GM21447 (cell line): Measurements from ENCODE around the gene ARR3.
"Not testable (repeated sequence)": the region's sequence is repeated elsewhere in the genome, so short reads cannot be mapped to it uniquely, and the experiment has no call there.

Experiments
- ATAC-seq: cut with Tn5 transposase; IDR thresholded peaks from one replicate; pipeline ENCODE4 v1.9.1; 2021; ENCODE audit not compliant: unreplicated experiment

Gene ARR3

DNA sequence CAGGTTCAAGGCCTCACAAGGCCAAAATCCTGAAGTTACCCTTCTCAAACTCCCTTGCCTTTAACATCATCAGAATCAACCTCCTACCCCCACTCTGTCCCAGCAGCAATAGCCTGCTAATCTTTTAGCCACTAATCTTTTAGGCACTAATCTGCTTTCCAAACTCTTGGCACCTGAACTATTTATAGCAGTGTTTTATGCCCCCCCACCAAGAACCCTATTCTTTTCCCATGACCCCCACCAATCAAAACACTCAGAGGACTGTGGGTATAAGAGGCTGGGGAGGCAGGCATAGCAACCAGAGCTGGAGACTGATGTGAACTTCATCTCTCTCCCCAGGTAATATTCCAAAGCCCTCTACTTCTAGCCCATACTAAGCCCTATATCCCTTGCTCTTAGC is at the start of gene ARR3:
Gene ARR3, plus strand, starts transcription at position 301 of the 400 bp plus-strand sequence. CDS start 1,052 bp downstream, outside the sequence.
- ATAC-seq, result no peak

DNA sequence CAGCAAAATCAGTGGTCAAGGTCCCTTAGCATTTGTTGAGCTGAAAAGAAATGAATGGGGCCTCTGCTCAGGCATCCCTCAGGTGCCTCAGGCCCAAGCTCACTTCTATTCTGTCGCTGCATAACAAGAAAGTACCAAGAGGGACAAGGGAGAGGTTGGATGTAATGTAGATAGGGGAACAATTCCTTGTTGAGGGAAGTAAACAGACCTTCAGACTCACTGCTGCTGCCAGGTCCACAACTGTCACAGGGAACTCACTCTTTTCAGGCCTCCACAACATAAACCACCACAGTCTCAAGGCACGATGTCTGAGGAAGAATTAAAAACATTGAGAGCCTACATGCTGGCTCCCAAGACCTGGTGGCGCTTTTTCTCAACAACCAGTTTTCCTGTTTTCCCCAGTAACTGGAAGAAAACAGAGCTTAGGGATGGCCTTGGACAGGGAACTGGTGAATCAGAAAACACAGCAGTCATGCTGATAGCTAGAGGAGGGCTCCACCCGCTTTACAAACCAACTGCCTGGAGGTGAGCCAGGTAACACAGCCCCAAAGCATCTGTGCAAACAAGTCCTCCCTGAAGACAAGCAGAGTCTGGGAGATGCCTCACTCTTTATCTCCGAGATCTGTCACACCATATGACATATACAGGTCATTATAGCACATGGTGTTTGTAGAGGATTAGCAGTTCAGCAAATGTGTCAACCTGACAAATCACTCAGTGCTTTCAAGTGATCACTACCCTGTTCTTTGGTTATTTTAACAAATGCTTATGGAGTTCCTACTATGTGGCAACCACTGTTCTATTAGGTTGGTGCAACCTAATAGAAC is 48.0 kb upstream of the ARR3 start:
- ATAC-seq, result no peak

DNA sequence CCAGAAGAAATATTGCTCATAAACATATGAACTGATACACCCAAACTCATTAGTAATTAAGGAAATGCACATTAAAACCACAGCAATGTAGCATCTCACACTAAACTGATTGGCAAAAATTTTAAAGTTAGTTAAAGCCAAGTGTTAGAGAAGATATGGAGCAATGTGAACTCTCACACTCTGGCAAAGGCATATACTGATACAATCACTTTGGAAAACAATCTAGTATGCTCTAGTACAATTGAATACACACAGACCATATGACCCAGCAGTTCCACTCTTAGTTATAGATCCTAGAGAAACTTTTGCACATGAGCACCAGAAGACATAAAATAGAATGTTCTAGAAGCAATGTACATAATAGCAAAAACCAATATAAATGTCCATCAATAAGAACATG is 42.1 kb upstream of the ARR3 start:
- no peak for ATAC-seq

DNA sequence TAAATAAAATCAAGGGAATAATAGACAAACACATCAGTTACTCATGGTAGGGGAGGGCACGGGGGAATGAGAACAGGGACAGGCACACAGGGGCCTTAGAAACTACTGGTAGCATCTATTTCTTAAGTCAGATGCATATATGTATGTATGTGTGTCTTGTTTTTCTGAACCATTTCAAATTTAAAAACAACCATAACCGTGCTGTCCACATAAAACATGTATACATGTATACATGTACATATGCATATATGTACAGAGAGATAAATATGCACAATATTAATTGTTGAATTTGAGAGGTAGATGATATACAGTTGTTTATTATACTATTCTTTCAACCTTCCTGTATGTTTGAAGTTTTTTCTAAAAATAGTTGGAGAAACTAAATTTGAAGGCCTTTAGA is 41.4 kb upstream of the ARR3 start:
- ATAC-seq, result no peak

DNA sequence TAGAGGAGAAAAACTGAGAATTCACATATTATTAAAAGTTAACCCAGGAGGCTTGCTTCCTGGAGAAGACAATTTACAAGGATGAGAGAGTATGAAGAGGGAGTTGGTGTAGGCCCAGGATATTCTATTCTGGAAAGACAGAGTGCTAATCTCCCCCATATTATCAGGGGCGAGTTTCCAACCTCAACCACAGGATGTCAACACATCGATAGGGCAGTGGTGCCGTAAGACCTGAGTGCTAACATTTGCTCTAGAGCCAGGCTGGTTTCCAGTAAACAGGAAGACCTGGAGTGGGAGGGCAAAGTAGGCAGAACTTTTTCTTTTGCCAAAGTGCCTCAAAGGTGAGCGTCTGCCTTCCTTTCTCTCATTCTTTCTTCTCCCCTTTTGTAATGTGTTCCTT is 36.5 kb upstream of the ARR3 start:
- no peak for ATAC-seq

DNA sequence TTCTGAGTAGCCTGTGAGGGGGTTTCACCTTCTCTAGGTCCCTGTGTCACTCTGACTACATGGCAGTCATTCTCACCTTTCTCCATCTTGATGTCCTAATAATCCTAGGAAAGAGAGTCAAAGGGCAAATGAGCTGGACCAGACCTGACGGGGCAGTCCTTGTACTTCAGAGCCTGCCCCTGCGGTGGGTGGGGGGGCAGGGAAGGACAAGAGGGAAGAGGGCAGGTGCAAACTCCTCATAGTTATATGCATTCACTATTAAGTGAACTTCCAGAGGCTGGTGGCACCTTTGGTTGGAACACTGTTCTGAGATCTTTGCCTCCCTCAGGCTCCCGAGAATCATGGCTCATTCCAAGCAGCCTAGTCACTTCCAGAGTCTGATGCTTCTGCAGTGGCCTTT is 33.8 kb upstream of the ARR3 start, which contains the start of gene AWAT1:
Gene AWAT1, plus strand, starts transcription at position 301 of the 400 bp plus-strand sequence. Its CDS starts 41 bp downstream, at position 342.
- no peak for ATAC-seq

DNA sequence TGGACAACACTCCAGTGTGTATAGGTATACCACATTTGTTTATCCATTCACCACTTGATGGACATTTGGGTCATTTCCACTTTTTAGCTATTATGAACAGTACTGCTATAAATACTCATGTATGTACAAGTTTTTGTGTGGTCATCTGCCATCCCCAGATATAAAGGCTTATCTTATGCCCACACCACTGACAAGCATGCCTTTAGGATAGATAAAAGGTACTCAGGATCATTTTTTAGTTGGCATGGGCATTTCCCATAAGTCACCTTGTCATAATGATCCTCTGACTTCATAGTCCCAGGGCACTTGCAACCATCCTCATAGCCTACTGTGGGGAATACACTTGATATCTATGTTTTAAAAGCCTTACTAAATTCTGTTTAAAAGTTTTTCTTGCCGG is 27.4 kb upstream of the ARR3 start:
- ATAC-seq, result no peak

DNA sequence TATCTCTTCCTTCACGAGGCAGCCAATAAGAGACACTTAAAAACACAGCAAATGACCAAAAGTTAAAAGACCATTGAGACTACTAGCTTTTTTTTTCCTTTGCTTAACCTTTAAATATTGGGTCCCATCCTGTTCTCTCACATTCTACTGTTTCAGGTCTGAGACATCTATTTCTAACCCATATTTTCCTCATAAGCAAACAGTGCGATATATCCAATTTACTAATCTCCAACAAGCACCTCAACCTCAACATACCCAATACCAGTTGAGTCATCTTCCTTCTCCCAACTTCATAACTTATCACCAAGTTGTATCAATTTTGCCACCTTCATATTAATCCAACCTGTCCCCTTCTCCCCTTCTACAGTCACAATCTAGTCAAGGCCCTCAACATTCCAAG is 26.6 kb upstream of the ARR3 start:
- no peak for ATAC-seq

DNA sequence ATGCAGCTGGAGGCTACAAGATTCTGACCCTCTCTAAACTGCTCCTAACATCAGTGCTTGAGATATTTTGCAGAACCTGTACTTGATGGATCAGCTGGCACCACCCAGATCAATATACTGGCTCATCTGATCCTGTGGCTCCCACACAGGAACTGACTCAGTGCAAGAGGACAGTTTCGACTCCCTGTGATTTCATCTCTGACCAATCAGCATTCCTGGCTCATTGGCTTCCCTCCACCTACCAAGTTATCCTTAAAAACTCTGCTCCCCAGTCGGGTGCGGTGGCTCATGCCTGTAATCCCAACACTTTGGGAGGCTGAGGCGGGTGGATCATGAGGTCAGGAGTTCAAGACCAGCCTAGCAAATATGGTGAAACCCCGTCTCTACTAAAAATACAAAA is 24.5 kb upstream of the ARR3 start:
- ATAC-seq, result not testable (repeated sequence)

DNA sequence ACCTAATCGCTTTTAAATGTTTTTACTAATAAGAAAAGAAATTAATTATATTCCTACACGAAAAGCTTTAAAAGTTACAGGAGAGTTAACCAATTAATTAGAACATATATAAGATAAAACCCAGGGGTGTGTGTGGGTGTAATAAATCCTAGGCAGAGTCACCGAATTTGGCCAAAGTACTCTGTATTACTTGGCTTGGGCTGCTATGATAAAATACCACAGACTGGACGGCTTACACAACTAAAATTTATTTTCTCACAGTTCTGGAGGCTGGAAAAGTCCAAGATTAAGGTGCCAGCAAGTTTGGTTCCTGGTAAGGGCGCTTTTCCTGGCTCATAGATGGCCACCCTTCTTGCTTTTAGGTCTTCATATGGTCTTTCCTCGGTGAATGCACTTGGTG is 23.3 kb upstream of the ARR3 start:
- ATAC-seq, result no peak

DNA sequence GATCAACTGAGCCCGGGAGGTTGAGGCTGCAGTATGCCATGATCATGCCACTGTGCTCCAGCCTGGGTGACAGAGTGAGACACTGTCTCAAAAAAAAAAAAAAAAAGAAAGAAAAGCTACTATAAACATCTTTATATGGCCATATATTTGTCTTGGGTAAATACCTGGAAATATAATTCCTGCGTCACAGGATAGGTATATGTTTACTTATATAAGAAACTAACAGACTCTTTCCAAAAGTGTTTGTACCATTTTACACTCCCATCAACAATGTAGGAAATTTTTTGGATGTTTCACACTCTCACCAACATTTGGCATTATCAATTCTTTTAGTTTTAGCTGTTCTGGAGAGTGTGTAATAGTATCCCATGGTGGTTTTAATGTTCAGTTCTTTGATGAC is 20.9 kb upstream of the ARR3 start:
- ATAC-seq, result no peak

DNA sequence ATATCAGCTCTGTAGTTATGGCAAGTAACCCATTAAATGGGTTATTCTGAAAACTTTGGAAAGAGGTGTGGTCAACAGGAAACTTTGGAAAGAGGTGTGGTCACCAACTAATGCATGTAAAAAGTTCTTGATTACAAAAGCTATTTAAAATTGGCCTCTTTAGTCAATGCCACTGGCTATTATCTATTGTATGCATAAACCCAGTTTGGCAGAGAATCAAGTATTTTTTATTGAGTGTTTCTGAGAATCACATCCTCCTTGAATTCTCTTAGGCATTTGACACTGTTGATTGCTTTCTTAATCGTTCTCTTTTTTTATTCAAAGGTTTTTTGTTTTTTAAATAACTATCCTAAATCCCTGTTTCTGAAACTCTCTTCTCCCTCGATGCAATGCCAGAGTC is 15.6 kb upstream of the ARR3 start:
- no peak for ATAC-seq

DNA sequence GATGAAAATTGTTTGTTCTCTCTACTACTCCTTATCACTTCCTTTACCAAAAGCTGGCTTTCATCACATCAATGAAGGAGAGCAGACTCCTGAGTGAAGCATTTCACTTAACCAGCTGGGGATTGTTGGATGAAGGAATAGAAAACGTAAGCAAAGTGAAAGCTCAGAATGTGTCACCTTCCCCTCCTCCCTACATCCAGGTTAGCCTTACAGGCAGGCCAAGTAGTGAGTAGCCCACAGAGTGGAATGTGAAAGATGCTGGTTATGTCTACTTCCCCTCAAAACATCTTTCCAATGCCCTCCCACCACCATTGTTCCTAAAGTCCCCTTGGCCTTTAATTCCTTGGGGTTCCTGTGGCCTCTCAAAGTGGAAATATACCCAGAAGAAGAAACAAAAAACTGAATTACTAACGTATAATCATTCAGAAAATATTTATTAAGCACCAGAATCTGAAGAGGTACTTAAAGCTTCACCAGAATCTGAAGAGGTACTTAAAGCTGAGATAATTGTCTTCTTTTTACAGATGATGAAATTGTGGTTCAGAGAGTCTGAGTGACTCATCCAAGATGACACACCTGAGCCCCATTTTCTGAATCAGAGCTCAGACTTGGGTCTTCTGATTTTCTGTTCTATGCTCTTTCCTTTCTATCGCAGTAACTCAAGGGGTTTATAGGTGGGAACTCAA is 14.6 kb upstream of the ARR3 start:
- ATAC-seq, result no peak

DNA sequence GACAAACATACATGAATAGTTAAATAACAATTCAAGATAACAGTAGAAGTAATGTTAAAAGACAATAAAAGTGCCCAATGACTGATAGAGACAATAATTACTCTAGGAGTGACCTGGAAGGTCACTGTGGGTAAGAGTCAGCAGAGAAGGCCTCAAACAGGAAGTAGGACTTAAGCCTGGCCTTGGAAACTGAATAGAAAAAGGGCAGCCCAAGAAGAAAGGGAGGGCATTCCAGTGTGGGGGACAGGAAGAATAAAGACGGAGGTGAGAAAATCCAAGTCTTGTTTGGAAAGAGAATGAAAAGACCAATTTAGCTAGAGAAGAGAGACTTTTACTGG is 14.1 kb upstream of the ARR3 start:
- ATAC-seq, result no peak

DNA sequence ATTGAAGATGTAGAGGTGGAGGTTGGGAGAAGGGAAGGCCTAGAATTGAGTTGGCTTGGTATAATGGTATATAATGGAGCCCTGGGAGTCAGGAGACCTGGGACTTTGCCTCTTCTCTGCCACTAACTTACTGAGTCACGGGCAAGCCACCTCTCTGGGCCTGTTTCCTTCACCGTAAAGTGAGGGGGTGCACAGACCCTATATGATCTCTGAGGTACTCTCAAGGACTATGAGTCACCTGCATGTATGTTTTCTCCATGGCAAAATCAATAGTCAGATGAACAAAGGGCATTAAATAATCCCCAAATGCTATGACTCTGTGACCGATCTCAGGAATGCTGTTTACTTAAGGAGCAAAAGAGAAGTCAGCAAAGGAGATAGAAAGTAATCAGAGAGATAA is 13.2 kb upstream of the ARR3 start:
- ATAC-seq, result no peak

DNA sequence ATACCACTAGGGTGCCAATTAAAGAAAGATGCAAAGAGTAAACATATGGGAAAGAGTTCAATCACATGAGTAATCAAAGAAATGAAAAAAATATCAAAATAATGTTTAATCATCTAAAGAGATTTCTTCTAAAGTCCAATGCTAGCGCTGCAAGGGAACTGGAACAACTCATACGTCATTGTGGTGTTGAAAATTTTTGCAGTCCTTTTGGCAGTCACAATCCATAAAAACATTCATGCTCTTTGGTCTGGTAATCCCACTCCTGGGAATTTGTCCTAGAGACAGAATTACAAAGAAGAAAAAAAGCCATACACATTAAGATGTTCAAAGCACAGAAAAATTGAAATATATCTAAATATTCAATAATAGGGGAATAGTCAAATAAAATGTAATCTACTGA is 12.7 kb upstream of the ARR3 start:
- no peak for ATAC-seq

DNA sequence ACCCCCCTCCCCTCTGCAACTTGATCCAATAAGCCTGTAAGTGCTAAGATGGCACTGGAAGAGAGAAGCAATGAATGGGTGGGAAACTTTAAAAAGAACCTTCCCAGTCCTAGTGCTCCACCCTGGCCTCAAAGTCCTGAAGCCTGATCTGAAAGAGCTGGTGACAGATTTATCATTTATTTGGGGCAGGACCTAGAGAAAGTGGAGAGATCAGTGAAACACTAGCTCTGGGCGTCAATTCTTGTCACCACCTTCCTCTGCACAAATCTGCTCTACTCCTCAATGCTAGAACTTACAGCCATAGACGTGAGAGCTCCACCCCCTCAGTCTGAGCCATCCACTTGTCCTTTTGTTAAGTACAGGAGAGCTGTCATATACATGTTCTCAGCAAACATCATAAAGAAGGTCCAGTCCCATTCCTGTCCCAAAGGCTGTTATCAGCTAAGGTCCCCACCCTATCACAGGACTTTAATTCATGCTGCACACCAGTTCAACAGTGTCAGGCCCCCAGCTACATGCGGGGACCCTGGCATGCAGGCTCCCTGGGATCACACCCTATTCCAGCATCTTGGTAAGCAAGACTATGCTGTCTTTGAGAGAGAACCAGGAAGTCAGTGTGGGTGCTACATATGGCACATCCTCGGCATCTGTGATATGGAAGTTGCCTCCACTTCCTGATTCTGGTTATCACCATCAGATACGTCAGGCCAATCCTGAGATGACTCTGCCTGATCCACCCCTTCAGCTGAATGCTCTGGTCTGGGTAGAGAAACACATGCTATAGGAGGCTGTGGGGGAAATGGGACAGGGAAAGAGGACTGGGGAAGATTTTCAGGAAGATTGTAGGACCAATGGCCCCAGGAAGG is 10.5 kb upstream of the ARR3 start:
- no peak for ATAC-seq

DNA sequence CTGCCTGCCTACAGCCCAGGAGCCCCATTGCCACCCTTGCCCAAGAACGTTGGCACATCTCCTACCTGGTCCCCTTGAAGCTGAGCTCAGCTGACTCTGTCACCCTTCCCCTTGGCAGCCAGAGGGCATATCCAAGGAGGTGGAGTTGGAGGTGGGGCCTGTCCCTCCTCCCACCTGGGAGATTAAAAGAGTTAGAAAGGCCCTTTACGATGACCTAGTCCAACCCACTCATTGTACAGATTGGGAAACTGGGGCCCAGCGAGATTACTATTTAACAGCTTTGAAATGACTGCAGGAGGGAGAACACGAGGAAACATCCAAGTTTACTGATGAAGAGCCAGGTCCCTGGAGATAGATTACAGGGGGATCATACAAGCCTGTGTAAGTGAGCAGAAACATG is 8.0 kb upstream of the ARR3 start, which contains the start of gene P2RY4:
Gene P2RY4, minus strand, starts transcription at position 101 of the 400 bp plus-strand sequence. CDS start 580 bp downstream, outside the sequence.
- ATAC-seq, result no peak

DNA sequence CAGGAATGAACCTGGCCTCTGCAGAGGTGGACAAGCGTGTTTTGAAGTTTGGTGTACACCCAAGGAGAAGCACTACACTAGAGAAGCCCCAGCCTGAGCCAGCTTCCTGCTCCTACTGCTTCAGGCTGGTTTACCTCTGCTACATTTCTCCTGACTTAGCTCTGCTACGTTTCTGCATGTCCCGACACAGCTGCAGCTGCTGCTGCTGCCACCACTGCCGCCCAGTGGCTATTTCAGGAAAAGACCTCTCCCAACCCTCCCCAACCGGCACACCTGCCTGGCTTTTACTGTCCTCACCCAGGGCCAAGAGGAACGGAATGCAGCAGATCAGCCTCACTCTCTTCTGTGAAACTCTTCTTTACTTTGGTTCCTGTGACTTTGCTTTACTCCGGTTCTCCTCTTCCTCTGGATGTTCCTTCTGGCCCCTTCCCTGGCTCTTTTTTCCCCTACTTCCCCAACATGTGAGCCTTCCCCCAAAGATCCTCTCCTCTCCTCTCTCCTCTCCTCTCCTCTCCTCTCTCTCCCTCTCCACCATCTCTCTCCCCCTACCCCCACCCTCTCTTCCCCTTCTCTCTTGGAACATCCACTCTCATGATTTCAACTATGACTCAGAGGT is 5.1 kb upstream of the ARR3 start:
- ATAC-seq, result peak; percentile 70

DNA sequence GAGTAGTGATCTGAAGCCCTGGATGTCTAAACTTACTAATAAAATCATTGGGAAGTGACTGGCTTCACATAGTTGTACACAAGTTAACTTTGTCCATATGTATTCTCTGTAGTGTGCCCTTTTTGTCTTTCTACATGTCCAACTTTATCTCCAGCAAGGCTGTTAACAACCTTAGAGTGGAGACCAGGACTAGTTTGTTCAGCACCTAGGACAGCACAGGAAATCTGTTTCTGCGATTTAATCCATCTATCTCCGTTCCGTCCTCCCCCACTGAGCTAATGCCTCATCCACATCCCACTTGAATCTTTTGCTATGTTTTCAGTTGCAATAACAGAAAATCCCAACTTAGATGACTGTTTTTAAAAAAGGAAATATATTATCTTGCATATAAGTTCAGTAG is 3.4 kb upstream of the ARR3 start:
- no peak for ATAC-seq

DNA sequence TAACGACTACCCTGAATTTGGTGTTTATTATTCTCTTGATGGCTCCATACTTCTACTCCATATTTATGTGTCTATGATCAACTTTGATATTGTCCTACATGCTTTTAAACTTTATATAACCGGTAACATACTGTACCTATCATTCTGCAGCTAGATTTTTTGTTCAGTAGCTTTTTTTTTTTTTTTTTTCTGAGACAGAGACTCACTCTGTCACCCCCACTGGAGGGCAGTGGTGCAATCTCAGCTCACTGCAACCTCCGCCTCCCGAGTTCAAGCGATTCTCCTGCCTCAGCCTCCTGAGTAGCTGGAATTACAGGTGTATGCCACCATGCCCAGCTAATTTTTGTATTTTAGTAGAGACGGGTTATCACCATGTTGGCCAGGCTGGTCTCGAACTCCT is 5.9 kb downstream of the ARR3 start:
- not testable (repeated sequence) for ATAC-seq
